COR-L47 (cell line): ENCODE results near the gene ALPK3.
A peak's percentile ranks its signal among the peaks of the same experiment; 100 is the strongest.
"Not testable (repeated sequence)": the region's sequence is repeated elsewhere in the genome, so short reads cannot be mapped to it uniquely, and the experiment has no call there.

Source experiments
- DNase-seq: peaks from one replicate; lab custom pipeline; 2025; lab: John Stamatoyannopoulos, UW

Gene ALPK3

DNA sequence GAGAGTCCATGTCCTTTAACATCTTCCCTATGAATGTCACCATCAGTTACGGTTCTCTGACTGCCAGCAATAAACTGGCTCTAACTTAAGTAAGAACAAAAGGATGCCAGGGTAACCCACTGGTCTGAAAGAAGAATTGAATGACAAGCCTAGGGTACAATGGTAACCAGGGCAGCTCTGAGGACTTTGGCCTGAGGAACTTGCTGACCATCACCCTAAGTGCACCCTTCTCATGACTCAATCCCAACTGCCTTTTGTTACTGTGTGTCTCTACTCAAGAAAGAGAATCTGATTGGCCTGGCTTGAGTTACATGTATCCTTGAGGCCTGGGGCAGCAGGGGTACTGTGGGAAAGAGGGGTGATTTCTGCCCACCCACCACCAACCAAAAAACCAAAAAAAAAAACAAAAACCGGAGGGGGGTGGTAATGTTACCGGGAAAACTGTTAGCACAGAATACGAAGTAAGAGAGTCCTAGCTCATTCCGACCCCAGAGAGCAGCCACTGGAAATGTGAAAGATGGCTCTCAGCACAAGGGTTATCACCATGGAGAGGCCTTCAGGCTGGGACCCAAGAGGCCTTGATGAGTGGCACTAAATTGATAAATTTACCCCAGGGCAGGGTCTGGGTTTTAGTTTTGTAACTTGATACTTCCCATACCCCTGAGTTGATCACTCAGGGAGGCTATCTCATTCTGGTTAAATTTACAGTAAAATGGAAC lies 58.0 kb downstream of the ALPK3 start:
- no peak for DNase-seq

DNA sequence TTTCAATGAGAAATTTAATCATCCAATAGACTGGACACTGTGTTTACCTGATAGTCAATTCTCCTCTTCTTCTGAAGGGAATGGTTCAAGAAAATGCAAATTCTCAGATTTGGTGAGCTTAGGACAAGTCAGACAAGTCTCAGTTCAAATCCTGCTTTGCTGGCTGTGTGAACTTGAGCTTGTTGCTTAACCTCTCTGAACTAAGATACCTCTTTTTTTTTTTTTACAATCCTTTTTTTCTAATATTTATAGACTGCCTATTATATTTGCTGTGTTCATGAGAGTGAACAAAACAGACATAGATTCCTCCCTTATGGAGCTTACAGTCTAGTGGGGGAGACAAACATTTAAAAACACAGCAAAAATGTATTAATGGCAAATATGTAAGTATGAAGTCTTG lies 59.1 kb downstream of the ALPK3 start:
- no peak for DNase-seq

DNA sequence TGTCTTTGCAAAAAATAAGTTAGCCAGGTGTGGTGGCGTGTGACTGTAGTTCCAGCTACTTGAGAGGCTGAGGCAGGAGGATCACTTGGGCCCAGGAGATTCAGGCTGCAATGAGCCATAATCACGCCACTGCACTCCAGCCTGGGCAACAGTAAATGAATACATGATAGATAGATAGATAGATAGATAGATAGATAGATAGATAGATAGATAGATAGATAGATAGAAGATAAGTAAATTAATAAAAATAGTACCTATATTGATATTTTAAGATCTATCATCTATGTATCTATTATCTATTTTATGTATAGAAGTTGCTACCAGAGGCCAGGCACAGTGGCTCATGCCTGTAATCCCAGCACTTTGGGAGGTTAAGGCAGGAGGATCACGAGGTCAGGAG lies 60.5 kb downstream of the ALPK3 start:
- not testable (repeated sequence) for DNase-seq

DNA sequence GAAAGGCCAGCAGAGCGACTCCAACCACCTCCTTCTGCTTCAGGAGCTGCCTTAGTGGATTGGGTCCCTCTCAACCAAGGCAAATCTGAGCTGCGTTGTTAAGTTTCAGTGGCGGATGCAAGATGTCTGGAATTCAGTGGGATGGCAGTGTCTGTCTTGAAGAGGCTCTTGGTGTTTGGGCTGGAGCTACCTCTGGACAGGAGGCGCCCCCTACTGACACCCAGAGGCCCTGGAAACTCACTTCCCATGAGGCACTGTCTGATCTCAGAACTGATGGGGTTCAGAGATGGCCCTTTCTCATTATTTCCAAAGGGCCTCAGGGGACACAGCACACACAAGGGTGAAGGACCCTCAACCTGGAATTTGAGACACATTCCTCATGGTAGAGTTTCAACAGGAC lies 61.3 kb downstream of the ALPK3 start:
- peak; percentile 31 for DNase-seq

DNA sequence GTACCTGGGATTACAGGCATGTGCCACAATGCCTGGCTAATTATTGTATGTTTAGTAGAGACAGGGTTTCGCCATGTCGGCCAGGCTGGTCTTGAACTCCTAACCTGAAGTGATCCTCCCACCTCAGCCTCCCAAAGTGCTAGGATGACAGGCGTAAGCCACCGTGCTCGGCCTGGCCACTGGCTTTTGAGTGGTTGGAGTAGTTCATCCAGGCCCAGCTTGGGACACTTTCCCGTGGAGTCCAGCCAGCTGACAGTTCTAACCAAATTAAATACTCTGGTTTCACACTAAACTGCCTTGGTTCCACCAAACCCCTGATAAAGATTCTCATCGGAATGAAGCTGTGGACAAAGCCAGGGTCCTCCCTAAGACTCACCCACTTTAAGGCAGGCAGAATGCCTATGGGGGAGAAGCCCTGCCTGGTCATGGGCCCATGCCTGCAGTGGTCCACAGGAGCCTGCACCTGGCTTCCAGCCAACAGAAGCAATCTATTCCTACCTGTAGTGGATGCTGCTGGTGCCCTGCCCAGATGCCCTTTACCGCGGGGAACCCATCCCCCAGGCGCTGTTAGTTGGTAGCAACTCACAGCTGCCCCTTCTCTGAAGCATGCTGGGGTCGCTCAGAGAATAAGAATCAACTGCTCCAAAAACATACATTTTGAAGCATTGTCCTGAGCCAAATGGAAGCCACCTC lies 62.1 kb downstream of the ALPK3 start:
- DNase-seq = no peak

DNA sequence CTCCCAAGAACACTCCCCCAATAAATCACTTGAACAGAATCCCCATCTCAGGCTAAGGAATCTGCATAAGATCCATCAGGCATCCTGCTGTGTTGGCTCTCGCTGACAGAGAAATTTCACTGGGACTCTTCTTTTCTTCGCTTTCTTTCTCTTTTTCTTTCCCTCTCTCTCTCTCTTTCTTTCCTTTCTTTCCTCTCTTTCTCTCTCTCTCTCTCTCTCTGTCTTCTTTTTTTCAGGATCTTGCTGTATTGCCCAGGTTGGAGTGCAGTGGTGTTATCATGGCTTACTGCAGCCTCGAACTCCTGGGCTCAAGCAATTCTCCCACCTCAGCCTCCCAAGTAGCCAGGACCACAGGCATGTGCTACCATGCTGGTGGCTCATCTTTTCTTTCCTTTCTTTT lies 62.9 kb downstream of the ALPK3 start:
- DNase-seq = no peak

DNA sequence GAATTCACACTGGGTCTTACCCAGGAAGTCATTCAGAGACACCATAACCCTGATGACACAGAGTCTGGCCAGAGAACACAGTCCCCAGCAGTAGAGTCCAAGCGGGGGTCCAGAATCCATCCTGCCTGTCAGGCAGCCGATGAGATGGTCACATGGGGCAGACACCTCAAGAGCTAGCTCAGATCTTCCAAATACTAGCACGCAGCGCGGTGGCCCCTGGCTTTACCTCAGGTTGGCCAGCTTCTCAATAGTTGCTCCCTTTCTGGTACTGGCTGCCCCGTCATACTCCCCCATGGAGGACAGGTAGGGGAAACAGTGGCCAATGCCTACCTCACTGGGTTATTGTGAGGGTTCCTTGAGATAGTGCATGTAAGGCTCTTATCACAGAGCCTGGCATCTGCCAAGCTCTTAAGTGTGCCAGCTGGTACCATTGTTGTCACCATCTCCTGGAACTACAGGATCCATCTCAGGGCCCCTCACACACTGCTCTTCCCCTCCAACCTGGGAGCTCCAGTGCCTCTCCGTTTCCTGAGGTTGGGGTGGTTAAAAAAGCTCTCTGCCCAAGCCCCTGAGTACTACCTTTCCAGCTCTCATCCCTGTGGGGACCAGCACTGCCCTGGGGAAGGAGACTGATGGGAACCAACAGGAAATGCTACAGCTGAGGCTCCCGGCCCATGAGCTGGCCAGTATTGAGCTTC lies 63.8 kb downstream of the ALPK3 start:
- no peak for DNase-seq

DNA sequence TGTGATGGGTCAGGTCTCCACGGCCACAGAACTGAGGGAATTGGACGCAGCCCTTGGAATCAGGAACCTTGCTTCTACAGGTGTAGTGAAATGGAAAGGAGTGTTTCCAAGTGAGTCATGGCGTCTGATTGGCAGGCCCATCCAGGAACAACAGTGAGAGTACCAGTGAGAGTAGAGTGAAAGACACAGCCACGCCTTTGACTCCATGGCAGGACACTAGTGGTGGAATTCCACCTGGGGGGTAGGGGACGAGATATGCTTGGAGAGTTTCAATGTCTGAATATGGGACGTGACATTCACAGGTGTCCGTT lies 64.3 kb downstream of the ALPK3 start:
- no peak for DNase-seq

DNA sequence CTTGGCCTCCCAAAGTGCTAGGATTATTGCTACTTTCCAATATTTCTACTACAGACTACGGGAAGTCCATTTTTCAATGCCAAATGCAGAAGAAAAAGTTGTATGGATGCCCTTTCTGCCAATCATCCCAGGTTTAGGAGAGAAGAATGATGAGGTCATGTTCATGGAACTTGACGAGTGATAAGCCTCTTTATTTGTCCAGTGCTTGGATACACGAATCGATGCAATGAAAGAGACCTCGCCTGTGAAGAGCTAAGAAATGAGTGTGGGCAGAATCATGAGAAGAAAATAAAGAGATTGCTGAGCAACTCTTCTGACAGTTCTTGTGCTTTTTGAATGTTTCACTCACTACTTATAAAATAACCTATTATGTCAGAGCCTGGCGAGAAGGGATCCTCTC lies 66.3 kb downstream of the ALPK3 start:
- DNase-seq = no peak

DNA sequence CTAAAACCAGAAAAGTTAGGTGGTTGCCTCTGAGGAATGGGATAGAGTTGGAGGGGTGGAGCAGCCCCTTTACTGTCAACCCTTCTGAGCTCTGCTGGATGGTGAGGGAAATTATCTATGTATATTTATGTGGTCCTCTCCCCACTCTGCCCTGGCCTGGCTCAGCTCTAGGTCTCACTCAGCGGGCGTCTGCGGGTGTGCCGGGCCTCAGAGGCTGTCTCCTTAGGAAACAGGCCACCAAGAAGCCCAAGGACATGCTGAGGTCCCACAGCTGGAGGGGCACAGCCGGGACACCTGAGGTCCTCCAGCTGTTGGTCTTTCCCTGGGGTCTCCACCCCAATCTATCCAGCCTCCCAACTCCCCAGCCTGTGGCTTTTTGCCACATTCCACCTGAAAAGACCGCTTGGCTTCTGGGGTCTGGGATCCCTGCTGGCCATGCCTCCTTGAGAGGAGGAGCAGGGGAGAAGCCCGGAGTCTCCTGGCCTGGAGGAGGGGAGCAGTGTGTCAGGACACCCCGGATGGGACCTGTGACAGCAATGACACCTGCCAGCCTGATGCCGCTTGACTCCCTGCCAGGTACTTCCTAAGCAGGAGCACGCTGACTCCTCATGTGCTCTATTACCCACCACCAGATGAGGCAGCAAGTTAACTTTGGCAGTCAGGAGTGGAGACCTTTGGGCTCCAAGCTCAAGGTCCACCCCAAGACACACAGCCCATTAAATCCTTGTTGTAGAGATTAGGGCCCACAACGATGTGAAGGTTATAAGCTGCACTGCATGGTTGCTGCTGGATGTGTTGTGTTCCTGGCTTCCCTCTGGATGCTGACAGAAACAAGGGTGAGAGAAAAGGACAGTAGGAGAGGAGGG lies 67.0 kb downstream of the ALPK3 start, which contains the start of gene SLC28A1:
Gene SLC28A1, plus strand, starts transcription at position 747 of the 866 bp plus-strand sequence. CDS start 3,099 bp downstream, outside the sequence.
- DNase-seq = no peak

DNA sequence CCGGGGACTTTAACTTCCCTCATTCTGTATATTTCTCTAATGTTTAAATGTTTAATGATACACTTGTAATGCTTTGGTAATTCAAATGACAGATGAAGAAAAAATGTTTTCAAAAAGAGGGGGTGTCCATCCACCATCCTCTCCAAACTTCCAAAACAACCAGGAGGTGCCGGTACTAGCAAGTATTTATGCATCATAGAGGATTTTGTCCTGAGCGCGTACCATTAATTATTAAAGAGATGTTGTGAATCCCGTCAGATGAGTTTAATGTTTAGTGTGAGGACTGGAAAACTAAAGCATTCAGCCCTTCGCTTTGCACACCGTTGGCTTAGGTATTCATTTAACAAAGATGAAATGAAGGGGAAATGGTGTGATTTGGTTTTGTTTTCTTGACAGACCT lies 68.6 kb downstream of the ALPK3 start:
- no peak for DNase-seq

DNA sequence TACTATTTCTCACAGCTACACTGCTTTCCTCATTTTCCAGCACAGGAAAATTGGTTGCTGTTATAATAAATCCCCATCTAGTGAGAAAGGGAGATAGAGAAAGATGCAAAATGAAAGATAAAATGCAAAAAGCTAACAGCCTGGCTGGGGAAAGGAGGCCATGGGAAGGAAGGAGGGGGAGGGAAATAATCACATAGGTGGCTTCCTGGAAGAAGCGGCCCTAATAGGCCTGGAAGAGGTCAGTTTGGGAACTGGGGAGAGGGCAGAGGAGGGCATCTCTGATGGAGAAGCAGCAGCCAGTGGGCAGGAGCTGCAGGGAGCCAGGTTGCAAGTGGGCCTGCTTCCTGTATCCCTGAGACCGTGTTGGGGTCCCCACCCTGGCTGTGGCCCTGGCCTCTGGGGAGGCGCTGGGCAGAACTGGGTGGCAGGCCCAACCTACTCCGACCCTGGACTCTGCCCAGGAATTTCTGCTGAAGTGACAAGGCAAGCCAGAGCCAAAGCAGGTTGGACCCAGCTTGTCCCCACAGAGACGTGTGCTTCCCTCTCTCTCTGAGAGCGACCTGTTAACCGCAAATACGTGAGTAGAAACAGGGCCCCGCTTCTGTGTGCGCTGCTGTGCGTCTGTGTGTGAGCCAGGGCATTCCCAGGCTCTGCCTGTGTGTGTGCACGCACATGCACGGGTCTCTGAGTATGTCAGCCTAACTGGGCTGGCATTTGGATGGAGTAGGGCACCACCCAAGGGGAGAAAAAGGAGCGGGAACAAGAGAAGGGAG lies 69.2 kb downstream of the ALPK3 start:
- no peak for DNase-seq

DNA sequence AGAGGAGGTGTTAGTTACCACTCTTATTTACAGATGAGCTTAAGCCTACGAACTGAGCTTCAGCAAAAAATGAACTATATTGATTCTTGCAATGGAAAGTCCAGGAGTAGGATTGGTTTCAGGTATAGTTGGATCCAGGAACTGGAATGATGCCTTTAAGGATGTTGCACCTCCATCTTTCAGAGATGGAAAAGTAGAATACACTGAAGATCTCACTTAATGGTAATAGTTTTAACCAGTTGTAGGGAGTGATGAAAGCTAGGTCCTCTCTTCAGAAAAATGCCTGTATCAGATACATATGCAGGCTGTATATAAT lies 69.8 kb downstream of the ALPK3 start:
- no peak for DNase-seq

DNA sequence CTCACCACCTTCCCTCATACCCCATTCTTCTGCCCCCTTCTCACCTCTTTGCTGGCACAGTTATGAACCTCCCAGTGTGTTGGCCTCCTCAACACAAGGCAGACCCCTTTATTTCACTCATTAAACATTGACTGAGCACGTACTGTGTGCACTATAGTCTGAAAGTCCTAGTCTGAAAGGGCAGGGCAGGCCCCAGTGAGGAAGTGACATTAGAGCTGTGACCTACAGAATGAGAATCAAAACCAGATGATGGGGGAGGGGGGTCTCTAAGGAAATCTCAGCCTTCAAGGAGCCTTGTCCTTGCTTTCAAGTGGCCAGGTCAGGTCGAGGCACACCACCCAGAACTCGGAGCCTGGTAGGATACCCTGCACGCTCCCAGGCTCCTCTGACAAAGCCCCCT lies 70.8 kb downstream of the ALPK3 start:
- no peak for DNase-seq

DNA sequence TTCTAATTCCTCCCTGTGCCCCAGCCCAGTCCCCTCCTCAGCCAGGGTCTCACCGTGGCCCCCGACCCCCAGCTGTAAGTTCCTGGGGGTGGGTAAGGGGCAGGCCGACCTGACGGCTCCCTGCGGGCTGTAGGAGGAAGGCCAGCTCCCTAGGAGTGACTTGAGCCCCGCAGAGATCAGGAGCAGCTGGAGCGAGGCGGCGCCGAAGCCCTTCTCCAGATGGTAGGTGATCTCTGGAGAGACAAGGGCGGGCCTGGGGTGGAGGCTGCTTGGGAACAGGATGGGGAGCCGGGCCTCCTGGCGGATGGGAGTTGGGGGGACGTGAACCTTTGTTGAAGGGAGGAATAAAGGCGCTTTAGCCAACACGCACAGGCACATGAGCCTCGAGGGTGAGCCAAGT lies 71.5 kb downstream of the ALPK3 start:
- no peak for DNase-seq

DNA sequence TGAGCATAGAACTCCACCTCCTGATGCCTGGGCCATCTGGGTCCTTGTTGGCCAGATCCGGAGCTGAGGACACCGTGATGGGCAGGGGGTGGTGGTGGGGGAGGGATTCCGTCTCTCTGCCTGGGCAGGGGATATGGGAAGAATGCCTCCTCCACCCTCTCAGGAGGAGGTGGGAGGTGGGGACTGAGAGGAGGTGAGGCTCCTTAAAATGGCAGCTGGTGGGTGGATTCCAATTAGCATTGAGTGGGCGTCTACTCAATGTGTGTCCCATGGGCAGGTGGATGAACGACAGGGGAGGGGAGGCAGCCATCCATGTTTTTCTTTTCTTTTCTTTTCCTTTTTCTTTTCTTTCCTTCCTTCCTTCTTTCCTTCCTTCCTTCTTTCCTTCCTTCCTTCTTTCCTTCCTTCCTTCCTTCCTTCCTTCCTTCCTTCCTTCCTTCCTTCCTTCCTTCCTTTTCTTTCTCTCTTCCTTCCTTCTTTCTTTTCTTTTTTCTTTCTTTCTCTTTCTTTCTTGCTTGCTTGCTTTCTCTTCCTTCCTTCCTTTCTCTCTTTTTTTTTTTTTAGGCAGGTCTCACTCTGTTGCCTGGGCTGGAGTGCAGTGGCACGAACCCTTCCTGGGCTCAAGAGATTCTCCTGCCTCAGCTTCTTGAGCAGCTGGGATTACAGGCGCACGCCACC lies 72.3 kb downstream of the ALPK3 start:
- no peak for DNase-seq

DNA sequence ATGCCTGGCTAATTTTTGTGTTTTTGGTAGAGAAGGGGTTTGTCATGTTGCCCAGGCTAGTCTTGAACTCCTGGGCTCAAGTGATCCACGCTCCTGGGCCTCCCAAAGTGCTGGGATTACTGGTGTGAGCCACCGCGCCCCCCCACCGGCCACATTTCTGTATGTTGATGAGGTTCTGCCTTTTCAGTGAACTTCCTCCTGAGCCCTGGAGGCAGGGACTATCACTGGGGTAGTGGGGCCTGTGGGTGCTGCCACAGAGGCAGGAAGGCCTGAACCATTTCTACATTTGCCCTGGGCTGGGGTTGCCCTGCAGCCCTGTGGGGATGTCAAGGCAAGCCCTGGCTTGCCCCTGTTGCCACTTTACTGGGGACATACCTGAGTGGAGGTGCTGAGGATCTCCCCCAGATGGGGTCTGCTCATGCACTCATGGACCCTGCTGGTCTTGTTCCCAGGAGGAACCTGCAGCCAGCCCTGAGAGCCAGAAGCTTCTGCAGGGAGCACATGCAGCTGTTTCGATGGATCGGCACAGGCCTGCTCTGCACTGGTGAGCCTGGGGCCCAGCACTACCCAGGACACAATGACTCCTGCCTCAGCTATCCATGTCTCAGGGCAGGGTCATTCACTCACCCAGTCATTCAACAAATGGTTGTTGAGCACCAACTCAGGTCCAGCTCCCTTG lies 73.0 kb downstream of the ALPK3 start:
- no peak for DNase-seq

DNA sequence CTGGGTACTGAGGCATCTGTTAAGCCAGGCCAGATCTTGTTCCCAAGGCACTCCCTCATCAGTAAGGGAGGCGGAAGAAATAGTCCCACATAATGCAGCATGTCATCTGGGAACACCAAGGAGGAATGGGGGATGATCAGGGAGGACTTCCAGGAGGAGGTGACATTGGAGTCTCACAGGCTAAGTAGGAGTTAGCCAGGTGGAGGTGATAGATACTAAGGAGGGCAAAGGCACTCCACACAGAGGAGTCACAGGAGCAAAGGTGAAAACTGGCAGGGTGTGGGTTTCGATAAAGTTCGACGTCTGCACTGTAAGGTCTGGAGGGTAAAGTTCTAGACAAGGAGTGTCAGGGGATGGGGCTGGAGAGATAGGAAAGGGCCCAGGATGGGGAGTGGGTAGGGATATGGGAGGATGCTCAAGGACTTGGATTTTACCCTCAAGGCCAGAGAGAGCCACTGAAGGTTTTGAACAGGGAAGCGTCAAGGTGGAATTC lies 73.6 kb downstream of the ALPK3 start:
- DNase-seq = no peak

DNA sequence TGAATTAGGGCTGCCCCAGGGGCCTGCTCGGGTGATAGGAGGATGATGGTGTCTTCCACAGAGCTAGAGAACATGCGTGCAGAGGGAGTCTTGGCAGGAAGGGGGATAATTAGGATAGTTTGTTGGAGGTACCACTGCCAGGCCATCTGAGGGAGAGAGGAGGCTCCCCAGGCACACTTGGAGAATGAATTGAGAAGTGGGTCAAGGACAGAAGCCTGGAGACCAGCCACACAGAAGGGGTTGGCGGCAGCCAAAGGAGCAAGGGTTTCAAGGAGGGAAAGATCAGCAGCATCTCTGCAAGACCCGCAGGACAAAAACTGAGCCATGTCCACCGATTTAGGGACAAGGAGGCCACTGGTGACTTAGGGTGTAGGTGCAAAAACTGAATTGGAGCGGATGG lies 74.2 kb downstream of the ALPK3 start:
- DNase-seq = no peak

DNA sequence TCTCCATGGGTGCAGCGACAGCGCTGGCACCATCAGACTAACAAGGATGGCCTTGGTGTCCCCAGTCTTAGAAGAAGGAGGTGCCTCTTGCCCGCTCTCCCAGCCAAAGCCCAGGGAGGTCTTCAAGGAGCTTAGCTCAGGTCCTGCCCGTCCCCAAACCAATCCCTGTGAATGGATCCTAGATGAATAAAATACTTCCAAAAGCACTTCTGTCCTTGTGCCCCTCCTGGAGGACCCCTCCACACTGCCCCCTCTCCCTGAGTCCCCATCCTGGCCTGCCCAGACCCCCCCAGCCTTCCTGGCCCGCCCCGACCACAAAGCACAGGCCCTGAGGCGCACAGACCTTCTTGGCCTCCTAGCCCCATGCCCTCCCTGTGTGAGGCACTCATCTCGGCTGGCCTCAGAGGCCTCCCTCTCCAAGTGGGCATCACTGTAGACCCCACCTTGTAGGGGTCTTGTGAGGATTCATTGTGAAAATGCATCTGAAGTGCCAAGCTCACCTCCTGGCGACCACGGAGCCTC lies 75.7 kb downstream of the ALPK3 start:
- DNase-seq = no peak
